GM20000 (cell line): ENCODE data around the gene DST.

ENCODE experiments used
- DNase-seq: peaks from one replicate; pipeline ENCODE4 v3.0.0; 2012; ENCODE audit warnings: low spot score
- CTCF ChIP-seq: IDR thresholded peaks from 2 replicates; pipeline ENCODE4 v1.5.1; 2012; ENCODE audit warnings: mild to moderate bottlenecking, control low read depth; ENCODE audit errors: extremely low read depth, missing control alignments

The DST gene

GRCh38 chr6:56642366-56643261 lies at the start of gene DST:
DST (minus strand) TSS chr6:56642889.
- no peak for TF ChIP-seq CTCF
- no peak for DNase-seq

- TF ChIP-seq CTCF: no peak
- no peak for DNase-seq
Observed at GRCh38 chr6:56691814-56692213, 49.1 kb upstream of the DST start.

- no peak for TF ChIP-seq CTCF
- no peak for DNase-seq
Observed at GRCh38 chr6:56691286-56691595, 48.6 kb upstream of the DST start.

- DNase-seq: no peak
- TF ChIP-seq CTCF: no peak
Observed at GRCh38 chr6:56690519-56691285, 48.0 kb upstream of the DST start.

- TF ChIP-seq CTCF: no peak
- no peak for DNase-seq
Observed at GRCh38 chr6:56689663-56690062, 47.0 kb upstream of the DST start.

GRCh38 chr6:56689114-56689513 lies 46.4 kb upstream of the DST start:
- no peak for TF ChIP-seq CTCF
- DNase-seq: peak; percentile 19

GRCh38 chr6:56688521-56688920 lies 45.8 kb upstream of the DST start:
- no peak for DNase-seq
- TF ChIP-seq CTCF: no peak
